ENCODE measurements around the gene SRRM1. TPM values are rescaled to one million over a fixed set of nuclear protein-coding genes. Genes with fewer than 3 reads are reported as not detected.

Gene SRRM1
- total RNA-seq, 1 experiment from 2014 or later = 228 TPM

GRCh38 chr1:24664507-24665033 lies 21.5 kb downstream of the SRRM1 start (continued):
- TF ChIP-seq CTCF (IDR thresholded peaks at IDR 0.05) (no peak), NFYB (CRISPR knock-in tag; conservative IDR thresholded peaks at IDR 0.05; ENCODE audit: low read depth) (no peak), FOXK1 (CRISPR knock-in tag; IDR thresholded peaks at IDR 0.05) (no peak), ZNF416 (CRISPR knock-in tag; IDR thresholded peaks at IDR 0.05) (no peak), E2F5 (CRISPR knock-in tag; IDR thresholded peaks at IDR 0.05) (no peak), NFE2L1 (CRISPR knock-in tag; IDR thresholded peaks at IDR 0.05) (no peak)
- TF ChIP-seq, protein P1, sequence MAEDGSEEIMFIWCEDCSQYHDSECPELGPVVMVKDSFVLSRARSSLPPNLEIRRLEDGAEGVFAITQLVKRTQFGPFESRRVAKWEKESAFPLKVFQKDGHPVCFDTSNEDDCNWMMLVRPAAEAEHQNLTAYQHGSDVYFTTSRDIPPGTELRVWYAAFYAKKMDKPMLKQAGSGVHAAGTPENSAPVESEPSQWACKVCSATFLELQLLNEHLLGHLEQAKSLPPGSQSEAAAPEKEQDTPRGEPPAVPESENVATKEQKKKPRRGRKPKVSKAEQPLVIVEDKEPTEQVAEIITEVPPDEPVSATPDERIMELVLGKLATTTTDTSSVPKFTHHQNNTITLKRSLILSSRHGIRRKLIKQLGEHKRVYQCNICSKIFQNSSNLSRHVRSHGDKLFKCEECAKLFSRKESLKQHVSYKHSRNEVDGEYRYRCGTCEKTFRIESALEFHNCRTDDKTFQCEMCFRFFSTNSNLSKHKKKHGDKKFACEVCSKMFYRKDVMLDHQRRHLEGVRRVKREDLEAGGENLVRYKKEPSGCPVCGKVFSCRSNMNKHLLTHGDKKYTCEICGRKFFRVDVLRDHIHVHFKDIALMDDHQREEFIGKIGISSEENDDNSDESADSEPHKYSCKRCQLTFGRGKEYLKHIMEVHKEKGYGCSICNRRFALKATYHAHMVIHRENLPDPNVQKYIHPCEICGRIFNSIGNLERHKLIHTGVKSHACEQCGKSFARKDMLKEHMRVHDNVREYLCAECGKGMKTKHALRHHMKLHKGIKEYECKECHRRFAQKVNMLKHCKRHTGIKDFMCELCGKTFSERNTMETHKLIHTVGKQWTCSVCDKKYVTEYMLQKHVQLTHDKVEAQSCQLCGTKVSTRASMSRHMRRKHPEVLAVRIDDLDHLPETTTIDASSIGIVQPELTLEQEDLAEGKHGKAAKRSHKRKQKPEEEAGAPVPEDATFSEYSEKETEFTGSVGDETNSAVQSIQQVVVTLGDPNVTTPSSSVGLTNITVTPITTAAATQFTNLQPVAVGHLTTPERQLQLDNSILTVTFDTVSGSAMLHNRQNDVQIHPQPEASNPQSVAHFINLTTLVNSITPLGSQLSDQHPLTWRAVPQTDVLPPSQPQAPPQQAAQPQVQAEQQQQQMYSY (CRISPR knock-in tag; IDR thresholded peaks at IDR 0.05) = no peak
- TF ChIP-seq, protein P2, sequence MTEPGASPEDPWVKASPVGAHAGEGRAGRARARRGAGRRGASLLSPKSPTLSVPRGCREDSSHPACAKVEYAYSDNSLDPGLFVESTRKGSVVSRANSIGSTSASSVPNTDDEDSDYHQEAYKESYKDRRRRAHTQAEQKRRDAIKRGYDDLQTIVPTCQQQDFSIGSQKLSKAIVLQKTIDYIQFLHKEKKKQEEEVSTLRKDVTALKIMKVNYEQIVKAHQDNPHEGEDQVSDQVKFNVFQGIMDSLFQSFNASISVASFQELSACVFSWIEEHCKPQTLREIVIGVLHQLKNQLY (CRISPR knock-in tag; IDR thresholded peaks at IDR 0.05) = no peak

GRCh38 chr1:24666794-24667193 lies 23.7 kb downstream of the SRRM1 start:
- POLR2A ChIA-PET = no interaction called here
- no peaks in the 10 kb centered on the region for H3K9me3 Mint-ChIP-seq
- TF ChIP-seq CBFB (CRISPR knock-in tag; IDR thresholded peaks at IDR 0.05; ENCODE audit: low read depth) (no peak), NFATC4 (CRISPR knock-in tag; IDR thresholded peaks at IDR 0.05) (no peak), ZNF425 (CRISPR knock-in tag; conservative IDR thresholded peaks at IDR 0.05) (no peak), ZNF317 (CRISPR knock-in tag; IDR thresholded peaks at IDR 0.05; ENCODE audit: borderline replicate concordance, low read depth) (no peak), ZNF263 (CRISPR knock-in tag; IDR thresholded peaks at IDR 0.05; ENCODE audit: low read depth) (no peak), KAT7 (CRISPR knock-in tag; IDR thresholded peaks at IDR 0.05; ENCODE audit: borderline replicate concordance) (no peak), NFE2L1 (CRISPR knock-in tag; IDR thresholded peaks at IDR 0.05) (no peak), ZNF512 (CRISPR knock-in tag; IDR thresholded peaks at IDR 0.05; ENCODE audit: borderline replicate concordance) (no peak), RORB (CRISPR knock-in tag; IDR thresholded peaks at IDR 0.05) (no peak), STAT6 (CRISPR knock-in tag; conservative IDR thresholded peaks at IDR 0.05; ENCODE audit: low read depth) (no peak)
- TF ChIP-seq, protein P3, sequence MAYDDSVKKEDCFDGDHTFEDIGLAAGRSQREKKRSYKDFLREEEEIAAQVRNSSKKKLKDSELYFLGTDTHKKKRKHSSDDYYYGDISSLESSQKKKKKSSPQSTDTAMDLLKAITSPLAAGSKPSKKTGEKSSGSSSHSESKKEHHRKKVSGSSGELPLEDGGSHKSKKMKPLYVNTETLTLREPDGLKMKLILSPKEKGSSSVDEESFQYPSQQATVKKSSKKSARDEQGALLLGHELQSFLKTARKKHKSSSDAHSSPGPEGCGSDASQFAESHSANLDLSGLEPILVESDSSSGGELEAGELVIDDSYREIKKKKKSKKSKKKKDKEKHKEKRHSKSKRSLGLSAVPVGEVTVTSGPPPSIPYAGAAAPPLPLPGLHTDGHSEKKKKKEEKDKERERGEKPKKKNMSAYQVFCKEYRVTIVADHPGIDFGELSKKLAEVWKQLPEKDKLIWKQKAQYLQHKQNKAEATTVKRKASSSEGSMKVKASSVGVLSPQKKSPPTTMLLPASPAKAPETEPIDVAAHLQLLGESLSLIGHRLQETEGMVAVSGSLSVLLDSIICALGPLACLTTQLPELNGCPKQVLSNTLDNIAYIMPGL (CRISPR knock-in tag; IDR thresholded peaks at IDR 0.05) = no peak
- TF ChIP-seq, protein P4, sequence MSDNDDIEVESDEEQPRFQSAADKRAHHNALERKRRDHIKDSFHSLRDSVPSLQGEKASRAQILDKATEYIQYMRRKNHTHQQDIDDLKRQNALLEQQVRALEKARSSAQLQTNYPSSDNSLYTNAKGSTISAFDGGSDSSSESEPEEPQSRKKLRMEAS (CRISPR knock-in tag; IDR thresholded peaks at IDR 0.05) = no peak

More at GRCh38 chr1:24666794-24667193, 23.7 kb downstream of the SRRM1 start:
- no peak for ATAC-seq
- H3K4me3 Mint-ChIP-seq = no peak overlapping the region
- CTCF ChIA-PET = interaction anchor here (2.3 kb wide), 1 partner anchor 168 kb away, joined by 6 read pairs; no protein-coding TSS in a partner anchor
- H3K27ac Mint-ChIP-seq = no peak overlapping the region
- no peak for DNase-seq (ENCODE audit: low spot score)
- H3K4me1 Mint-ChIP-seq = no peaks in the 10 kb centered on the region
- no peaks in the 10 kb centered on the region for H3K27me3 Mint-ChIP-seq (ENCODE audit: low read depth)
- H3K36me3 Mint-ChIP-seq = peaks cover 86% of the 10 kb centered on the region

Measured in WTC11 (cell line).